SU-DHL-6 (cell line): ENCODE data around the gene TH.

Experiments
- CTCF ChIP-seq: fragments of 200-600 bp; sonication (generic); IDR thresholded peaks from one replicate; pipeline ENCODE4 v1.5.1; 2017; ENCODE audit warnings: antibody characterized with exemption, mild to moderate bottlenecking, low read length, moderate library complexity; ENCODE audit not compliant: insufficient read depth, poor library complexity, severe bottlenecking
- EZH2phosphoT487 ChIP-seq: fragments of 200-600 bp; sonication (generic), shearing (Covaris generic); conservative IDR thresholded peaks from 2 replicates; pipeline ENCODE4 v1.6.1; 2018; ENCODE audit warnings: mild to moderate bottlenecking, antibody characterized with exemption, low read length, moderate library complexity, mixed read lengths

DNA sequence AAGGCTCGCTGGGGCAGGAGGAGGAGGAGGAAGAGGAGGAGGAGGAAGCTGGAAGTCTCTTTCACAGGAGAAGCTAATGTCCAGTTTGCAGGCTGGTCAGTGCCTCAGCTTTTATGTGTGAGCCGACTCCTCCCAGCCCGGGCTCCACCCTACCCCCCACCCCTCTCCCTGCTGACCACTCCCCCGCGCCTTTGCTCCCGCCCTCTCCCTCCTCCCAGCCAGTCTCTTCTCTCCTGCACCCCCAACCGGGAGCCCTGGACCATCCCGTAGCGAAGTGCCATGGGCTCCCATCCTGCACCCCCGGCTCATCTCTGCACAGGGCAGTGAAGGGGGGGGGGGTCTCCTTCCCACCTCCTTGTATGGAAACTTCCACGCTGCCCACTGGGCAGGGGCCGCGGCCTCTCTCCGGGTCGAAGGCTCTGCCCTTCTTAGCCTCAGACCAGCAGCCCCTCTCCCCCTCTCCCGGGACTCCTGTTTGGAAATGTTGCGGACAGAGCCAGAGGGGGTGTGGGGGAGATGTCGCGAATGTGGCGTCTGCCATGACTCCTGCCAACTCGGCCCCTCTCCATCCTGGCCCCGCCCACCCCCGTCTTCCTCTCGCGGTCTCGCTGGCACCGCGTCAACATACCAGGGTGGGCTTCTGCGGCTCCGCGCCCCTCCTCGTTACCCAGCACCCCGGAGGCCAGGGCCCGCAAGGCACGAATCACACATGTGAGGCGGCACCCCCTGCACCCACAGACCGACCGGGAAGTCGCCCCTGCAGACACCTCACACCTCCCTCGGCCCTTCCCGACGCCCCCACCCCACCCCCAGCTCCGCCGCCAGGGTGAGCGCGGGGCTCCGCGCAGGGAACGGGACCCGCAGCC lies 34.2 kb downstream of the TH start:
- TF ChIP-seq CTCF (no peak), EZH2phosphoT487 (no peak)
